ENCODE data around the gene CTIF. TPM values are rescaled to one million over a fixed set of nuclear protein-coding genes. Genes with fewer than 3 reads are reported as not detected.

The CTIF gene
- total RNA-seq, 1 donor from 2014 or later = 26.4 TPM

DNA sequence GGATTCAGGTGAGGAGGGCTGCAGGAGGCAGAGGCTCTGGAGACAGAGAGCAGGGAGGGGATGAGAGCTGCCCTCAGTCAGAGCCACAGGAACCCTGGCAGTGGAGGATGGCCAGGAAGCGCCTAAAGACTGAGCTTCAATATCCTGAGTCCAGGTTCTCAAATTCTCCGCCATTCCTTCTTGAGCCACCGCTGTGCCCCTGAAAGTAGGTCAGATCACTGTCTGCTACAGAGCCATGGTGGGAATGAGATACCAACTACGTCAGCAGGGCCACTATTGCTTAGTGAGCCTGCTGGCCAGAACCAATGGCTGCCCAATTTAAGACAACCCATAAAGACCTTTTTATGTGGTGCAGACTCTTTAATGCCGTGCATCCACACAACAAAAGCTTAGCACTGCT lies 155.5 kb downstream of the CTIF start:
- H3K27ac Mint-ChIP-seq = no peak overlapping the region
- H3K36me3 Mint-ChIP-seq (ENCODE audit: insufficient read depth) = peaks cover 4% of the 10 kb centered on the region
- H3K27me3 Mint-ChIP-seq = no peaks in the 10 kb centered on the region

DNA sequence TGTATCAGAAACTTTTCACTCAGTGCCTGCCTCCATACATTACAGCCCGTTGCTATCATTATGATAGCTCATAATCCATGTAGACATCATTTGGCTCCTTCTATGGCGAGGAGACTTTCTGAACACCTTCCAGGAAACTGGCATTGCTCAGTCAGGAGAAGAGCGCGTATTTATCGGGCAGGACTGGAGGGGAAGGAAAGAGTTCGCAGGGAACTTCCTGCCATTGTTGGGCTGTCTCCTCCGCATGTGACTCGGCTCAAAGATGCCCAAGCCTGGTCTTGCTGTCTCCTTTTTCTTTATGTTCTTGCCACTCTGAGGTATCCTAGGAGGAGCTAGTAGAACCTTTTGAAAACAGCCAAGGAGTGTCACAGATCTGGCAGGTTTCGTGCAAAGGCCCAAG lies 156.8 kb downstream of the CTIF start:
- no peaks in the 10 kb centered on the region for H3K9me3 Mint-ChIP-seq (ENCODE audit: low read depth)
- H3K27me3 Mint-ChIP-seq = no peaks in the 10 kb centered on the region
- DNase-seq (ENCODE audit: low spot score, unreplicated experiment) = no peak
- no peak overlapping the region for H3K27ac Mint-ChIP-seq
- H3K36me3 Mint-ChIP-seq (ENCODE audit: insufficient read depth) = peaks cover 4% of the 10 kb centered on the region
- no peaks in the 10 kb centered on the region for H3K4me1 Mint-ChIP-seq (ENCODE audit: low read depth)
- H3K4me3 Mint-ChIP-seq (ENCODE audit: low read depth) = no peak overlapping the region
- TF ChIP-seq, protein P1, sequence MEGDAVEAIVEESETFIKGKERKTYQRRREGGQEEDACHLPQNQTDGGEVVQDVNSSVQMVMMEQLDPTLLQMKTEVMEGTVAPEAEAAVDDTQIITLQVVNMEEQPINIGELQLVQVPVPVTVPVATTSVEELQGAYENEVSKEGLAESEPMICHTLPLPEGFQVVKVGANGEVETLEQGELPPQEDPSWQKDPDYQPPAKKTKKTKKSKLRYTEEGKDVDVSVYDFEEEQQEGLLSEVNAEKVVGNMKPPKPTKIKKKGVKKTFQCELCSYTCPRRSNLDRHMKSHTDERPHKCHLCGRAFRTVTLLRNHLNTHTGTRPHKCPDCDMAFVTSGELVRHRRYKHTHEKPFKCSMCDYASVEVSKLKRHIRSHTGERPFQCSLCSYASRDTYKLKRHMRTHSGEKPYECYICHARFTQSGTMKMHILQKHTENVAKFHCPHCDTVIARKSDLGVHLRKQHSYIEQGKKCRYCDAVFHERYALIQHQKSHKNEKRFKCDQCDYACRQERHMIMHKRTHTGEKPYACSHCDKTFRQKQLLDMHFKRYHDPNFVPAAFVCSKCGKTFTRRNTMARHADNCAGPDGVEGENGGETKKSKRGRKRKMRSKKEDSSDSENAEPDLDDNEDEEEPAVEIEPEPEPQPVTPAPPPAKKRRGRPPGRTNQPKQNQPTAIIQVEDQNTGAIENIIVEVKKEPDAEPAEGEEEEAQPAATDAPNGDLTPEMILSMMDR (IDR thresholded peaks at IDR 0.05; ENCODE audit: unreplicated experiment) = no peak

More for the DNA sequence above, 155.5 kb downstream of the CTIF start:
- TF ChIP-seq, protein P1 (IDR thresholded peaks at IDR 0.05; ENCODE audit: unreplicated experiment) = no peak
- no peaks in the 10 kb centered on the region for H3K9me3 Mint-ChIP-seq (ENCODE audit: low read depth)
- no peak overlapping the region for H3K4me3 Mint-ChIP-seq (ENCODE audit: low read depth)
- no peaks in the 10 kb centered on the region for H3K4me1 Mint-ChIP-seq (ENCODE audit: low read depth)
- no peak for DNase-seq (ENCODE audit: low spot score, unreplicated experiment)

DNA sequence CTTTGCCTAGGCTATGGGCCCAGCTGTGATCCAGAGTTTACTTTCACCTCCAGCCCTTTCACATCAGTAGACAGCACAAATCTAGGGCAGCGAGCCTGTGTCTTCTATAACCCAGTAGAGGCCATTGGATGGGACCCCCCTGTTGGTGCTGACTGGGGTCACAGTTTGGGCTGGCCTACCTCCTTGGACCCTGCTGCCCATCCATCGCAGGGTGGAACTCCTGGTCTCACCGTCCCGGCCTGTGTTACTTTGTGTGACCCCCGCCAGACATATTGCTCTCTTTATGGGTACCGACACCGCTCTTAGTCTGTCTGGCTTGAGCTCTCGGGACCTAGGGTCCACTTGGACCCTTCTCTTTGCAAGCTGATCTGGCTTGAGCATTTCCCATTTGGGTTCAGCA lies 157.4 kb downstream of the CTIF start:
- Mint-ChIP-seq H3K36me3 (ENCODE audit: insufficient read depth) (peaks cover 4% of the 10 kb centered on the region), H3K9me3 (ENCODE audit: low read depth) (no peaks in the 10 kb centered on the region), H3K4me3 (ENCODE audit: low read depth) (no peak overlapping the region), H3K27ac (no peak overlapping the region), H3K27me3 (no peaks in the 10 kb centered on the region), H3K4me1 (ENCODE audit: low read depth) (no peaks in the 10 kb centered on the region)
- no peak for DNase-seq (ENCODE audit: low spot score, unreplicated experiment)
- TF ChIP-seq, protein P1 (IDR thresholded peaks at IDR 0.05; ENCODE audit: unreplicated experiment) = no peak

- Mint-ChIP-seq H3K27ac (no peak overlapping the region), H3K27me3 (no peaks in the 10 kb centered on the region), H3K36me3 (ENCODE audit: insufficient read depth) (no peaks in the 10 kb centered on the region), H3K4me3 (ENCODE audit: low read depth) (no peak overlapping the region), H3K4me1 (ENCODE audit: low read depth) (no peaks in the 10 kb centered on the region), H3K9me3 (ENCODE audit: low read depth) (no peaks in the 10 kb centered on the region)
- DNase-seq (ENCODE audit: low spot score, unreplicated experiment) = no peak
- TF ChIP-seq, protein P1 (IDR thresholded peaks at IDR 0.05; ENCODE audit: unreplicated experiment) = no peak
Measured at GRCh38 chr18:48697441-48697840, 158.6 kb downstream of the CTIF start.

DNA sequence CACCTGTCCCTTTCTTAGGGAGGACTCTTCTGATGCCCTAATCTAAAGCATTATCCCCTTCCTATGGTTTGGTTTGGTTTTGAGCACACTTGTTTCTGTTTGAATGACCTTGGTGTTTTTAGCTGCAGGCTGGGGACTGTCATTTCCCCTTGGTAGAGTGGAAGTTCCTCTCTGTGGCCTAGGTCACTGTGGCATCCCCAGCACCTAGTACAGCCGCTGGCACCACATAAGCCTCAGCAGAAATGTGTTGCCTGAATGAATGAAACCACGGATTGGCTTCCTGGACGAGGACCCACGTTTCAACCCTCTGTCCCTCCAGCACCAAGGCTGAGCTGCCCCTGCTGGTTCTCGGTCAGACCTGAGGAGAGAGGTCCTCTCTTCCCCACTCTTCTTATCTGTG lies 159.9 kb downstream of the CTIF start:
- DNase-seq (ENCODE audit: low spot score, unreplicated experiment) = no peak
- Mint-ChIP-seq H3K4me3 (ENCODE audit: low read depth) (no peak overlapping the region), H3K4me1 (ENCODE audit: low read depth) (no peaks in the 10 kb centered on the region), H3K9me3 (ENCODE audit: low read depth) (no peaks in the 10 kb centered on the region), H3K27ac (no peak overlapping the region), H3K36me3 (ENCODE audit: insufficient read depth) (no peaks in the 10 kb centered on the region), H3K27me3 (no peaks in the 10 kb centered on the region)
- TF ChIP-seq, protein P1 (IDR thresholded peaks at IDR 0.05; ENCODE audit: unreplicated experiment) = no peak
